GM12874 (cell line): ENCODE results near the gene RBM15.

Source experiments
- CTCF ChIP-seq: IDR thresholded peaks from 2 replicates; pipeline ENCODE4 v1.5.1; 2011; ENCODE audit warnings: low read depth, mild to moderate bottlenecking, control low read depth, low read length, moderate library complexity; ENCODE audit not compliant: insufficient read depth

The RBM15 gene

GRCh38 chr1:110338309-110338885 is 780 bp upstream of the RBM15 start:
- TF ChIP-seq CTCF: peak; percentile 69

DNA sequence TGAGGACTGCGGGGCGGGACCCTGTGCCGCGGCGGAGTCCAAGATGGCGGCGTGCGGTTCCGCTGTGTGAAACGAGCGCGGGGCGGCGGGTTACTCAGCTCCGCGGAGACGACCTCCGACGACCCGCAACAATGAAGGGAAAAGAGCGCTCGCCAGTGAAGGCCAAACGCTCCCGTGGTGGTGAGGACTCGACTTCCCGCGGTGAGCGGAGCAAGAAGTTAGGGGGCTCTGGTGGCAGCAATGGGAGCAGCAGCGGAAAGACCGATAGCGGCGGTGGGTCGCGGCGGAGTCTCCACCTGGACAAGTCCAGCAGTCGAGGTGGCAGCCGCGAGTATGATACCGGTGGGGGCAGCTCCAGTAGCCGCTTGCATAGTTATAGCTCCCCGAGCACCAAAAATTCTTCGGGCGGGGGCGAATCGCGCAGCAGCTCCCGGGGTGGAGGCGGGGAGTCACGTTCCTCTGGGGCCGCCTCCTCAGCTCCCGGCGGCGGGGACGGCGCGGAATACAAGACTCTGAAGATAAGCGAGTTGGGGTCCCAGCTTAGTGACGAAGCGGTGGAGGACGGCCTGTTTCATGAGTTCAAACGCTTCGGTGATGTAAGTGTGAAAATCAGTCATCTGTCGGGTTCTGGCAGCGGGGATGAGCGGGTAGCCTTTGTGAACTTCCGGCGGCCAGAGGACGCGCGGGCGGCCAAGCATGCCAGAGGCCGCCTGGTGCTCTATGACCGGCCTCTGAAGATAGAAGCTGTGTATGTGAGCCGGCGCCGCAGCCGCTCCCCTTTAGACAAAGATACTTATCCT is 430 bp downstream of the RBM15 start:
- TF ChIP-seq CTCF: peak; percentile 31; the same call in 1 of the 2 replicates

GRCh38 chr1:110340207-110340468 is 961 bp downstream of the RBM15 start:
- no peak for TF ChIP-seq CTCF

DNA sequence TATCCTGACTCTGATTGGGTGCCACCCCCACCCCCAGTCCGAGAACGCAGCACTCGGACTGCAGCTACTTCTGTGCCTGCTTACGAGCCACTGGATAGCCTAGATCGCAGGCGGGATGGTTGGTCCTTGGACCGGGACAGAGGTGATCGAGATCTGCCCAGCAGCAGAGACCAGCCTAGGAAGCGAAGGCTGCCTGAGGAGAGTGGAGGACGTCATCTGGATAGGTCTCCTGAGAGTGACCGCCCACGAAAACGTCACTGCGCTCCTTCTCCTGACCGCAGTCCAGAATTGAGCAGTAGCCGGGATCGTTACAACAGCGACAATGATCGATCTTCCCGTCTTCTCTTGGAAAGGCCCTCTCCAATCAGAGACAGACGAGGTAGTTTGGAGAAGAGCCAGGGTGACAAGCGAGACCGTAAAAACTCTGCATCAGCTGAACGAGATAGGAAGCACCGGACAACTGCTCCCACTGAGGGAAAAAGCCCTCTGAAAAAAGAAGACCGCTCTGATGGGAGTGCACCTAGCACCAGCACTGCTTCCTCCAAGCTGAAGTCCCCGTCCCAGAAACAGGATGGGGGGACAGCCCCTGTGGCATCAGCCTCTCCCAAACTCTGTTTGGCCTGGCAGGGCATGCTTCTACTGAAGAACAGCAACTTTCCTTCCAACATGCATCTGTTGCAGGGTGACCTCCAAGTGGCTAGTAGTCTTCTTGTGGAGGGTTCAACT is 2.1 kb downstream of the RBM15 start:
- TF ChIP-seq CTCF: no peak

DNA sequence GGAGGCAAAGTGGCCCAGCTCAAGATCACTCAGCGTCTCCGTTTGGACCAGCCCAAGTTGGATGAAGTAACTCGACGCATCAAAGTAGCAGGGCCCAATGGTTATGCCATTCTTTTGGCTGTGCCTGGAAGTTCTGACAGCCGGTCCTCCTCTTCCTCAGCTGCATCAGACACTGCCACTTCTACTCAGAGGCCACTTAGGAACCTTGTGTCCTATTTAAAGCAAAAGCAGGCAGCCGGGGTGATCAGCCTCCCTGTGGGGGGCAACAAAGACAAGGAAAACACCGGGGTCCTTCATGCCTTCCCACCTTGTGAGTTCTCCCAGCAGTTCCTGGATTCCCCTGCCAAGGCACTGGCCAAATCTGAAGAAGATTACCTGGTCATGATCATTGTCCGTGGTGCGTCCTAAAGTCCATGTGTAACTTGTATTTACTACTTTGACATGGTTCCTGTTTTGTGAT is 2.7 kb downstream of the RBM15 start:
- TF ChIP-seq CTCF: no peak

- TF ChIP-seq CTCF: no peak
Measured at GRCh38 chr1:110343249-110343648, 4.1 kb downstream of the RBM15 start.

GRCh38 chr1:110344152-110344551 is 5.0 kb downstream of the RBM15 start:
- TF ChIP-seq CTCF: no peak
